Embryonic facial prominence (tissue), 1 donor: ENCODE measurements around the gene ZNF587.
"Not testable (repeated sequence)": the region's sequence is repeated elsewhere in the genome, so short reads cannot be mapped to it uniquely, and the experiment has no call there.

ENCODE experiments used
- DNase-seq: peaks from one replicate; pipeline ENCODE4 v3.0.0-alpha.2; 2016; ENCODE audit errors: extremely low spot score

Gene ZNF587

GRCh38 chr19:57823155-57823554 lies 26.5 kb upstream of the ZNF587 start:
- DNase-seq, result not testable (repeated sequence)

GRCh38 chr19:57823608-57824007 lies 26.1 kb upstream of the ZNF587 start:
- not testable (repeated sequence) for DNase-seq

GRCh38 chr19:57825511-57825910 lies 24.1 kb upstream of the ZNF587 start:
- DNase-seq, result no peak

- no peak for DNase-seq
Measured at GRCh38 chr19:57829316-57829715, 20.3 kb upstream of the ZNF587 start.

- DNase-seq, result peak; percentile 59
Measured at GRCh38 chr19:57830071-57830602, 19.5 kb upstream of the ZNF587 start, which contains the start of gene ZNF587B. Gene ZNF587B (plus strand): TSS chr19:57830299. CDS start chr19:57830529, 230 bp downstream.

- DNase-seq, result not testable (repeated sequence)
Measured at GRCh38 chr19:57836991-57837390, 12.7 kb upstream of the ZNF587 start.

GRCh38 chr19:57838622-57839191 lies 11.0 kb upstream of the ZNF587 start:
- not testable (repeated sequence) for DNase-seq

GRCh38 chr19:57841122-57841763 lies 8.4 kb upstream of the ZNF587 start:
- DNase-seq, result no peak

GRCh38 chr19:57847164-57847563 lies 2.5 kb upstream of the ZNF587 start:
- DNase-seq, result not testable (repeated sequence)

- DNase-seq, result not testable (repeated sequence)
Measured at GRCh38 chr19:57849162-57849665, 445 bp upstream of the ZNF587 start.

GRCh38 chr19:57850553-57851017 lies 926 bp downstream of the ZNF587 start:
- DNase-seq, result no peak

- not testable (repeated sequence) for DNase-seq
Measured at GRCh38 chr19:57851812-57852603, 2.3 kb downstream of the ZNF587 start.

- not testable (repeated sequence) for DNase-seq
Measured at GRCh38 chr19:57854117-57854516, 4.5 kb downstream of the ZNF587 start.

GRCh38 chr19:57862351-57862750 lies 12.7 kb downstream of the ZNF587 start:
- DNase-seq, result not testable (repeated sequence)

GRCh38 chr19:57867868-57868492 lies 18.3 kb downstream of the ZNF587 start:
- no peak for DNase-seq

- not testable (repeated sequence) for DNase-seq
Measured at GRCh38 chr19:57869655-57870054, 20.0 kb downstream of the ZNF587 start.

- no peak for DNase-seq
Measured at GRCh38 chr19:57870225-57870624, 20.6 kb downstream of the ZNF587 start.

GRCh38 chr19:57872450-57872849 lies 22.8 kb downstream of the ZNF587 start:
- no peak for DNase-seq

- DNase-seq, result not testable (repeated sequence)
Measured at GRCh38 chr19:57873883-57874799, 24.5 kb downstream of the ZNF587 start.

- DNase-seq, result no peak
Measured at GRCh38 chr19:57886046-57886445, 36.4 kb downstream of the ZNF587 start.
